ENCODE results near the gene MOGAT3.

The MOGAT3 gene

GRCh38 chr7:101239191-101239950 is 38.5 kb upstream of the MOGAT3 start:
- Histone ChIP-seq H3K27me3 (ENCODE audit: insufficient read depth, low read depth, severe bottlenecking) (no peaks in the 10 kb centered on the region), H3K9me3 (ENCODE audit: severe bottlenecking) (no peaks in the 10 kb centered on the region), H3K36me3 (peaks cover 38% of the 10 kb centered on the region), H3K27ac (peak overlapping the region; percentile 84), H3K4me3 (ENCODE audit: low read depth, low read length) (no peak overlapping the region)
- no peak for DNase-seq
- TF ChIP-seq, protein P1, sequence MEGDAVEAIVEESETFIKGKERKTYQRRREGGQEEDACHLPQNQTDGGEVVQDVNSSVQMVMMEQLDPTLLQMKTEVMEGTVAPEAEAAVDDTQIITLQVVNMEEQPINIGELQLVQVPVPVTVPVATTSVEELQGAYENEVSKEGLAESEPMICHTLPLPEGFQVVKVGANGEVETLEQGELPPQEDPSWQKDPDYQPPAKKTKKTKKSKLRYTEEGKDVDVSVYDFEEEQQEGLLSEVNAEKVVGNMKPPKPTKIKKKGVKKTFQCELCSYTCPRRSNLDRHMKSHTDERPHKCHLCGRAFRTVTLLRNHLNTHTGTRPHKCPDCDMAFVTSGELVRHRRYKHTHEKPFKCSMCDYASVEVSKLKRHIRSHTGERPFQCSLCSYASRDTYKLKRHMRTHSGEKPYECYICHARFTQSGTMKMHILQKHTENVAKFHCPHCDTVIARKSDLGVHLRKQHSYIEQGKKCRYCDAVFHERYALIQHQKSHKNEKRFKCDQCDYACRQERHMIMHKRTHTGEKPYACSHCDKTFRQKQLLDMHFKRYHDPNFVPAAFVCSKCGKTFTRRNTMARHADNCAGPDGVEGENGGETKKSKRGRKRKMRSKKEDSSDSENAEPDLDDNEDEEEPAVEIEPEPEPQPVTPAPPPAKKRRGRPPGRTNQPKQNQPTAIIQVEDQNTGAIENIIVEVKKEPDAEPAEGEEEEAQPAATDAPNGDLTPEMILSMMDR (IDR thresholded peaks at IDR 0.05; ENCODE audit: low read depth, low read length): no peak

- no peaks in the 10 kb centered on the region for H3K27me3 ChIP-seq (ENCODE audit: insufficient read depth, low read depth, severe bottlenecking)
- no peaks in the 10 kb centered on the region for H3K9me3 ChIP-seq (ENCODE audit: severe bottlenecking)
- TF ChIP-seq, protein P1 (IDR thresholded peaks at IDR 0.05; ENCODE audit: low read depth, low read length): no peak
- peak overlapping the region; percentile 12 for H3K4me3 ChIP-seq (ENCODE audit: low read depth, low read length)
- DNase-seq: peak; percentile 87
- peaks cover 36% of the 10 kb centered on the region for H3K36me3 ChIP-seq
- peak overlapping the region; percentile 84 for H3K27ac ChIP-seq
These were observed 37.7 kb upstream of the MOGAT3 start for GRCh38 chr7:101238226-101239182.

DNA sequence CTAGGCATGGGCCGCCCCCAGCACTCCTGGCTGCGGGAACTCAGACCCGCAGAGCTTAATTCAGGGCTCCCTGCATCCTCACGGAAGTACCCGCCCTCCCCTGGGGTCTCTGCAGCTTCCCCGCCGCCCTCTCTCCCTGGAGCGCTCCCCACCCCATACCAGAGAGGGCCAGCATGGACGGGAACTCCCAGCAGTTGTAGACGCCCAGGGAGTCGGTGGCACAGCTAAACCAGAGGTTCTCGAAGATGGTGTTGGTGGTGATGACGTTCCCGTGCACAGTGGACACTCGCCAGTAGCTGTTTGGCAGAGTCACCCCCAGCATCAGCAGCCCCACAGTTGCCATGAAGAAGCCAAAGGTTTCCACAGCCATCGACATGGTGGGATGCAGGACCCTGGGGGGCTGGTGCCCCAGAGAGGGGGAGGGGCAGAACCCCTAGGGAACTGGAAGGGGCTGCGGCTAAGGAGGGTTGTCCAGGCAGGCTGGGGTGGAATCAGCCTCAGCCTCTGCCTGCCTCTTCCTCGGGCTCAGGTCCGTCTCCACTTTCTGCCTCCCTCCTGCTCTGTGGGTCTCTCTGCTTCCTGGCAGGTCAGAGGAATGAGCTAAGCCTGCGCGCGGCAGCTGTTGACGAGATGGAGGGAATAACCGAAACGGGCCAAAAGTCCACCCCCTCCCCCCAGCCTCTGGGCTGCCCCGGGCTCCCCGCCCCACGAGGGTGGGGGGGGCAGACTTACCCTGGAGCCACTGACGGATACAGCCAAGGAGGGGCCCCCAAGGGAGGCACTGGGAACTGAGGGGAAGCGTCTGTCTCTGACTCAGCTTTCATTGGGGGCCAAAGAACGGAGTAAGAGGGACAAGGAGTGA is 36.6 kb upstream of the MOGAT3 start, which contains the start of gene CLDN15:
Gene CLDN15, minus strand, starts transcription at position 597 of the 862 bp plus-strand sequence. Its CDS starts 221 bp downstream, at position 376.
- Histone ChIP-seq H3K27me3 (ENCODE audit: insufficient read depth, low read depth, severe bottlenecking) (no peaks in the 10 kb centered on the region), H3K4me3 (ENCODE audit: low read depth, low read length) (peak within 1 kb of the TSS; percentile 12), H3K36me3 (peaks cover 29% of the 10 kb centered on the region), H3K27ac (peak within 1 kb of the TSS; percentile 84), H3K9me3 (ENCODE audit: severe bottlenecking) (no peaks in the 10 kb centered on the region)
- DNase-seq: peak; percentile 85
- TF ChIP-seq, protein P1 (IDR thresholded peaks at IDR 0.05; ENCODE audit: low read depth, low read length): no peak

DNA sequence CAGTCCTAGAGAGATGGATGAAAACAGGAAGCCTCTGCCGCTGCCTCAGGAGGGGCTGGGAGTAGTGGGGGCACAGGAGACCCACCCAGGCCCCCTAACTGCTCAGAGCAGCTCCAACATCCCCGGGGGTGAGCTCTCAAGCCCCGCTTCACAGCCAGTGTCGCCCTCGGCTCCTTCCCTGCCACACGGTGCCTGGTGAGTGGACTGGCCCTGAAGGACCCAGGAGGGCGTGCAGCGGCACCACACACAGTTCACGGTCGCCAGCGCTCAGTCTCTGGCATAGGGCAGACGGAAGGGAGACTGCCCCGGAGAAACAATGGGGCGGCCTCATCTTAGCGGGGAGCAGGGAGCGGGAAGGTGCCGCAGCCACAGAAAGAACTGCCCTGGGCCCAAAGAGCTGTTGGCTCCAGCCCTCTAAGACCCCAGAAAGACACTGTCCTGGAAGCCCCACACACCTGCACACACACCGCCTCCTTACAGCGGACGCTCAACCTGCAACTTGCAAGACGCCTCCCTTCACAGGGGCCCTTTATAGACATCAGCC is 35.5 kb upstream of the MOGAT3 start:
- no peak for DNase-seq
- TF ChIP-seq, protein P1 (IDR thresholded peaks at IDR 0.05; ENCODE audit: low read depth, low read length): no peak
- Histone ChIP-seq H3K27ac (peak overlapping the region; percentile 84), H3K4me3 (ENCODE audit: low read depth, low read length) (no peak overlapping the region), H3K36me3 (peaks cover 39% of the 10 kb centered on the region), H3K27me3 (ENCODE audit: insufficient read depth, low read depth, severe bottlenecking) (no peaks in the 10 kb centered on the region), H3K9me3 (ENCODE audit: severe bottlenecking) (no peaks in the 10 kb centered on the region)

- H3K36me3 ChIP-seq: peaks cover 39% of the 10 kb centered on the region
- no peak overlapping the region for H3K4me3 ChIP-seq (ENCODE audit: low read depth, low read length)
- TF ChIP-seq, protein P1 (IDR thresholded peaks at IDR 0.05; ENCODE audit: low read depth, low read length): no peak
- H3K27ac ChIP-seq: no peak overlapping the region
- H3K27me3 ChIP-seq (ENCODE audit: insufficient read depth, low read depth, severe bottlenecking): no peaks in the 10 kb centered on the region
- DNase-seq: no peak
- H3K9me3 ChIP-seq (ENCODE audit: severe bottlenecking): no peaks in the 10 kb centered on the region
These were observed 34.7 kb upstream of the MOGAT3 start for GRCh38 chr7:101235522-101235921.
